ENCODE measurements around the gene TMEM255B.
"Not testable (repeated sequence)": the region's sequence is repeated elsewhere in the genome, so short reads cannot be mapped to it uniquely, and the experiment has no call there.

The TMEM255B gene

GRCh38 chr13:113745059-113745458 lies 14.0 kb upstream of the TMEM255B start:
- Histone ChIP-seq H3K9ac (ENCODE audit: low read depth, low read length) (no peak overlapping the region), H3K4me2 (ENCODE audit: low read length) (no peak overlapping the region), H3K4me3 (ENCODE audit: low read length) (no peak overlapping the region), H3K27me3 (ENCODE audit: control insufficient read depth, insufficient read depth, low read length) (peaks cover 34% of the 10 kb centered on the region), H3K36me3 (ENCODE audit: insufficient read depth, low read length) (no peaks in the 10 kb centered on the region), H3K9me3 (replicated peaks; ENCODE audit: low read length) (no peaks in the 10 kb centered on the region), H3K4me1 (ENCODE audit: control insufficient read depth, insufficient read depth, low read length) (peaks cover 12% of the 10 kb centered on the region)

GRCh38 chr13:113745500-113746142 lies 13.4 kb upstream of the TMEM255B start:
- H3K4me2 ChIP-seq (ENCODE audit: low read length); H3K9ac ChIP-seq (ENCODE audit: low read depth, low read length); H3K4me3 ChIP-seq (ENCODE audit: low read length); H3K36me3 ChIP-seq (ENCODE audit: insufficient read depth, low read length); H3K9me3 ChIP-seq (replicated peaks; ENCODE audit: low read length): not testable (repeated sequence)
- Histone ChIP-seq H3K4me1 (ENCODE audit: control insufficient read depth, insufficient read depth, low read length) (peaks cover 12% of the 10 kb centered on the region), H3K27me3 (ENCODE audit: control insufficient read depth, insufficient read depth, low read length) (peaks cover 34% of the 10 kb centered on the region)

- Histone ChIP-seq H3K9ac (ENCODE audit: low read depth, low read length) (no peak overlapping the region), H3K9me3 (replicated peaks; ENCODE audit: low read length) (no peaks in the 10 kb centered on the region), H3K36me3 (ENCODE audit: insufficient read depth, low read length) (no peaks in the 10 kb centered on the region), H3K4me2 (ENCODE audit: low read length) (no peak overlapping the region), H3K27me3 (ENCODE audit: control insufficient read depth, insufficient read depth, low read length) (peaks cover 34% of the 10 kb centered on the region), H3K4me1 (ENCODE audit: control insufficient read depth, insufficient read depth, low read length) (peaks cover 12% of the 10 kb centered on the region), H3K4me3 (ENCODE audit: low read length) (no peak overlapping the region)
Observed at GRCh38 chr13:113746143-113746525, 12.9 kb upstream of the TMEM255B start.

GRCh38 chr13:113746671-113747070 lies 12.4 kb upstream of the TMEM255B start:
- Histone ChIP-seq H3K4me1 (ENCODE audit: control insufficient read depth, insufficient read depth, low read length) (peaks cover 12% of the 10 kb centered on the region), H3K4me2 (ENCODE audit: low read length) (no peak overlapping the region), H3K36me3 (ENCODE audit: insufficient read depth, low read length) (no peaks in the 10 kb centered on the region), H3K9ac (ENCODE audit: low read depth, low read length) (no peak overlapping the region), H3K27me3 (ENCODE audit: control insufficient read depth, insufficient read depth, low read length) (peaks cover 34% of the 10 kb centered on the region), H3K9me3 (replicated peaks; ENCODE audit: low read length) (no peaks in the 10 kb centered on the region), H3K4me3 (ENCODE audit: low read length) (no peak overlapping the region)

GRCh38 chr13:113747291-113747833 lies 11.7 kb upstream of the TMEM255B start:
- H3K4me3 ChIP-seq (ENCODE audit: low read length): no peak overlapping the region
- H3K36me3 ChIP-seq (ENCODE audit: insufficient read depth, low read length): no peaks in the 10 kb centered on the region
- H3K9me3 ChIP-seq (replicated peaks; ENCODE audit: low read length): no peaks in the 10 kb centered on the region
- H3K9ac ChIP-seq (ENCODE audit: low read depth, low read length): no peak overlapping the region
- no peak overlapping the region for H3K4me2 ChIP-seq (ENCODE audit: low read length)
- H3K27me3 ChIP-seq (ENCODE audit: control insufficient read depth, insufficient read depth, low read length): peaks cover 34% of the 10 kb centered on the region
- peaks cover 5% of the 10 kb centered on the region for H3K4me1 ChIP-seq (ENCODE audit: control insufficient read depth, insufficient read depth, low read length)

- H3K4me2 ChIP-seq (ENCODE audit: low read length): no peak overlapping the region
- no peak overlapping the region for H3K9ac ChIP-seq (ENCODE audit: low read depth, low read length)
- no peaks in the 10 kb centered on the region for H3K4me1 ChIP-seq (ENCODE audit: control insufficient read depth, insufficient read depth, low read length)
- no peak overlapping the region for H3K4me3 ChIP-seq (ENCODE audit: low read length)
- peaks cover 36% of the 10 kb centered on the region for H3K27me3 ChIP-seq (ENCODE audit: control insufficient read depth, insufficient read depth, low read length)
- H3K36me3 ChIP-seq (ENCODE audit: insufficient read depth, low read length): no peaks in the 10 kb centered on the region
- H3K9me3 ChIP-seq (replicated peaks; ENCODE audit: low read length): no peaks in the 10 kb centered on the region
Observed at GRCh38 chr13:113748101-113748861, 10.7 kb upstream of the TMEM255B start.

- H3K9me3 ChIP-seq (replicated peaks; ENCODE audit: low read length): no peaks in the 10 kb centered on the region
- H3K27me3 ChIP-seq (ENCODE audit: control insufficient read depth, insufficient read depth, low read length): peaks cover 42% of the 10 kb centered on the region
- H3K4me3 ChIP-seq (ENCODE audit: low read length): no peak overlapping the region
- no peaks in the 10 kb centered on the region for H3K36me3 ChIP-seq (ENCODE audit: insufficient read depth, low read length)
- H3K4me2 ChIP-seq (ENCODE audit: low read length): no peak overlapping the region
- H3K4me1 ChIP-seq (ENCODE audit: control insufficient read depth, insufficient read depth, low read length): no peaks in the 10 kb centered on the region
- H3K9ac ChIP-seq (ENCODE audit: low read depth, low read length): no peak overlapping the region
Observed at GRCh38 chr13:113748862-113749451, 10.1 kb upstream of the TMEM255B start.

- no peaks in the 10 kb centered on the region for H3K9me3 ChIP-seq (replicated peaks; ENCODE audit: low read length)
- H3K9ac ChIP-seq (ENCODE audit: low read depth, low read length): no peak overlapping the region
- H3K4me2 ChIP-seq (ENCODE audit: low read length): no peak overlapping the region
- no peak overlapping the region for H3K4me3 ChIP-seq (ENCODE audit: low read length)
- no peaks in the 10 kb centered on the region for H3K4me1 ChIP-seq (ENCODE audit: control insufficient read depth, insufficient read depth, low read length)
- no peaks in the 10 kb centered on the region for H3K36me3 ChIP-seq (ENCODE audit: insufficient read depth, low read length)
- peaks cover 47% of the 10 kb centered on the region for H3K27me3 ChIP-seq (ENCODE audit: control insufficient read depth, insufficient read depth, low read length)
Observed at GRCh38 chr13:113749507-113749906, 9.5 kb upstream of the TMEM255B start.

GRCh38 chr13:113749967-113750366 lies 9.1 kb upstream of the TMEM255B start:
- Histone ChIP-seq H3K27me3 (ENCODE audit: control insufficient read depth, insufficient read depth, low read length) (peaks cover 52% of the 10 kb centered on the region), H3K4me2 (ENCODE audit: low read length) (no peak overlapping the region)

GRCh38 chr13:113750554-113751399 lies 8.2 kb upstream of the TMEM255B start:
- no peaks in the 10 kb centered on the region for H3K9me3 ChIP-seq (replicated peaks; ENCODE audit: low read length)
- peaks cover 56% of the 10 kb centered on the region for H3K27me3 ChIP-seq (ENCODE audit: control insufficient read depth, insufficient read depth, low read length)
- H3K4me3 ChIP-seq (ENCODE audit: low read length): no peak overlapping the region
- H3K4me2 ChIP-seq (ENCODE audit: low read length): no peak overlapping the region
- no peaks in the 10 kb centered on the region for H3K36me3 ChIP-seq (ENCODE audit: insufficient read depth, low read length)
- H3K4me1 ChIP-seq (ENCODE audit: control insufficient read depth, insufficient read depth, low read length): no peaks in the 10 kb centered on the region
- no peak overlapping the region for H3K9ac ChIP-seq (ENCODE audit: low read depth, low read length)

More at GRCh38 chr13:113749967-113750366, 9.1 kb upstream of the TMEM255B start:
- Histone ChIP-seq H3K36me3 (ENCODE audit: insufficient read depth, low read length) (no peaks in the 10 kb centered on the region), H3K4me3 (ENCODE audit: low read length) (no peak overlapping the region), H3K9ac (ENCODE audit: low read depth, low read length) (no peak overlapping the region), H3K4me1 (ENCODE audit: control insufficient read depth, insufficient read depth, low read length) (no peaks in the 10 kb centered on the region), H3K9me3 (replicated peaks; ENCODE audit: low read length) (no peaks in the 10 kb centered on the region)

- H3K4me3 ChIP-seq (ENCODE audit: low read length): no peak overlapping the region
- no peak overlapping the region for H3K4me2 ChIP-seq (ENCODE audit: low read length)
- H3K27me3 ChIP-seq (ENCODE audit: control insufficient read depth, insufficient read depth, low read length): peaks cover 53% of the 10 kb centered on the region
- no peak overlapping the region for H3K9ac ChIP-seq (ENCODE audit: low read depth, low read length)
- H3K36me3 ChIP-seq (ENCODE audit: insufficient read depth, low read length): no peaks in the 10 kb centered on the region
- no peaks in the 10 kb centered on the region for H3K4me1 ChIP-seq (ENCODE audit: control insufficient read depth, insufficient read depth, low read length)
- H3K9me3 ChIP-seq (replicated peaks; ENCODE audit: low read length): no peaks in the 10 kb centered on the region
Observed at GRCh38 chr13:113751491-113751890, 7.5 kb upstream of the TMEM255B start.
